Uterus (tissue), 2 donors: ENCODE results near the gene ATP11A.

Source experiments
- POLR2A ChIP-seq, 2 donors: fragments of 450-650 bp; IDR thresholded peaks; one replicate each; pipeline ENCODE4 v1.6.1; 2016; ENCODE audit warnings: antibody characterized with exemption in 2 of 2, mild to moderate bottlenecking in 1 of 2, moderate library complexity in 1 of 2
- TF ChIP-seq, protein P1 (sequence below), 4 experiments: fragments of 200-600 bp in 2 of 4; fragments of 450-650 bp in 2 of 4; sonication (generic) in 2 of 4; IDR thresholded peaks; one replicate each; pipeline ENCODE4 v1.5.1; 2016 to 2019; ENCODE audit warnings: antibody characterized with exemption in 4 of 4, mild to moderate bottlenecking in 2 of 4, moderate library complexity in 1 of 4

DNA sequence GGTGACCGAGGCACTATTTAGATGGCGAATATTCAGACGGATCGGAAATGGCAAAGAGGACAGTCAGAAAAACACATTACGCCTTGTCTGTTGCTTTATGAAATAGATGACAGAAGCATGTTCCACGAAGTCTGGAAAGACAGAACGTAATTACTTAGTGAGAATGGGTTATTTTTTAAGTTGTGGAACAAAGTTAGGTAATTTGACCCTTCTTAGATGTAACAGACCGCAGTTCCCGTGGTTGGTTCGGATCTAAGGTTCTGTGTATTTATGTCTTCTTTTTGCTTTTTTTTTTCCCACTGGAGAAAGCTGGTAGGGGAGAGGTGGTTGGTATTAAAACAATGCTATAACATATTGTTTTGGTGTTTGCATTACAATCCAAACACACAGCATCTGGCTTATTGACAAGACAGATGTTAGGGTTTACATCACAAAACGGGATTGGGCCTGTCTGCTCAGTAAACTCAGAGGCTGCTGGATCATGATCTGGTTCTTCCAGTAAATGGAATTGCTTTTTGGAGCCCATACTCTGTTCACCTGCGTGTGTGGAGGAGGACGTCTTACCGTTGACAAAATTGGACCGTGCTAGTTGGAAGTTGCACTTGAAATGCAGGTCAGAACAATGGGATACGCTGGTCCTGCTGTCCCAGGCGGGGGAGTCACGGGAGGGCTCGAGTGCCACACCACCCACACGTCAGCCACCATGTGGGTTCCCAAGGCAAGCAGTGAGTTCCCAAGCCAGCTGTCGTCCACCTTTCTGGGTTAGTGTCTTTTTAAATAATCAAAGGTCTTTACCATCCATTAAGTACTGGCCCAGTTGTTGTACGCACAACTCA lies 13.8 kb downstream of the ATP11A start:
- TF ChIP-seq, protein P1, sequence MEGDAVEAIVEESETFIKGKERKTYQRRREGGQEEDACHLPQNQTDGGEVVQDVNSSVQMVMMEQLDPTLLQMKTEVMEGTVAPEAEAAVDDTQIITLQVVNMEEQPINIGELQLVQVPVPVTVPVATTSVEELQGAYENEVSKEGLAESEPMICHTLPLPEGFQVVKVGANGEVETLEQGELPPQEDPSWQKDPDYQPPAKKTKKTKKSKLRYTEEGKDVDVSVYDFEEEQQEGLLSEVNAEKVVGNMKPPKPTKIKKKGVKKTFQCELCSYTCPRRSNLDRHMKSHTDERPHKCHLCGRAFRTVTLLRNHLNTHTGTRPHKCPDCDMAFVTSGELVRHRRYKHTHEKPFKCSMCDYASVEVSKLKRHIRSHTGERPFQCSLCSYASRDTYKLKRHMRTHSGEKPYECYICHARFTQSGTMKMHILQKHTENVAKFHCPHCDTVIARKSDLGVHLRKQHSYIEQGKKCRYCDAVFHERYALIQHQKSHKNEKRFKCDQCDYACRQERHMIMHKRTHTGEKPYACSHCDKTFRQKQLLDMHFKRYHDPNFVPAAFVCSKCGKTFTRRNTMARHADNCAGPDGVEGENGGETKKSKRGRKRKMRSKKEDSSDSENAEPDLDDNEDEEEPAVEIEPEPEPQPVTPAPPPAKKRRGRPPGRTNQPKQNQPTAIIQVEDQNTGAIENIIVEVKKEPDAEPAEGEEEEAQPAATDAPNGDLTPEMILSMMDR (IDR thresholded peaks at IDR 0.05), result no peak
- no peak for TF ChIP-seq POLR2A (IDR thresholded peaks at IDR 0.05)
